ENCODE measurements around the gene SNAP47. TPM values are rescaled to one million over a fixed set of nuclear protein-coding genes. Genes with fewer than 3 reads are reported as not detected.

SNAP47 gene
- total RNA-seq, 1 experiment from 2014 or later, result 79.8 TPM

DNA sequence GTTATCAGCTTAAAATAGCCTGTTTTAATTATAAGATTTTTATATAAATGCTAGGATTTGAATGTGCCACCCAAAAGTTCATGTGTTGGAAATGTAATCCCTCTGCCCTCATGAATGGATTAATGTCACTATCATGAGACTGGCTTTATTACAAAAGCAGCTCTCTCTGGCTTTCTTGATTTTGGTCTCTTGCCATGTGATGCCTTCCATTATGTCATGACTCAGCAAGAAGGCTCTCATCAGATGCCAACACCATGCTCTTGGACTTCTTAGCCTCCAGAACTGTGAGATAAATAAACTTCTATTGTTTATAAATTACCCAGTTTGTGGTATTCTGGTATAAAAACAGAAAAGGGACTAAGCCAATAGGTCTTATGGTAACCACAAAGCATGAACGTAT, 73.3 kb downstream of the SNAP47 start:
- in situ Hi-C loops (cut with HindIII; ENCODE audit: low pct_unique_long_range_greater_than_20kb, low sequenced_read_pairs), result no loop called here
- DNase-seq (ENCODE audit: low read depth), result peak; percentile 23

- in situ Hi-C loops (cut with HindIII; ENCODE audit: low pct_unique_long_range_greater_than_20kb, low sequenced_read_pairs), result no loop called here
These were observed 73.8 kb downstream of the SNAP47 start for GRCh38 chr1:227809026-227809425.

DNA sequence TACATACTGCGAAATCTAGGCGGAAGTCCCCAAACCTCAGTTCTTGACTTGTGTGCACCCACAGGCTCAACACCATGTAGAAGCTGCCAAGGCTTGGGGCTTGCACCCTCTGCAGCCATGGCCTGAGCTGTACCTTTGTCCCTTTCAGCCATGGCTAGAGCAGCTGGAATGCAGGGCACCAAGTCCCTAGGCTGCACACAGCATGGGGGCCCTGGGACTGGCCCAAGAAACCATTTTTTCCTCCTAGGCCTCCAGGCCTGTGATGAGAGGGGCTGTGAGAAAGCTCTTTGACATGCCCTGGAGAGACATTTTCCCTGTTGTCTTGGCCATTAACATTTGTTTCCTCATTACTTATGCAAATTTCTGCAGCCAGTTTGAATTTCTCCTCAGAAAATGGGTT, 78.7 kb downstream of the SNAP47 start:
- in situ Hi-C loops (cut with HindIII; ENCODE audit: low pct_unique_long_range_greater_than_20kb, low sequenced_read_pairs), result no loop called here
- DNase-seq (ENCODE audit: low read depth), result no peak

More at GRCh38 chr1:227809026-227809425, 73.8 kb downstream of the SNAP47 start:
- DNase-seq (ENCODE audit: low read depth), result no peak

DNA sequence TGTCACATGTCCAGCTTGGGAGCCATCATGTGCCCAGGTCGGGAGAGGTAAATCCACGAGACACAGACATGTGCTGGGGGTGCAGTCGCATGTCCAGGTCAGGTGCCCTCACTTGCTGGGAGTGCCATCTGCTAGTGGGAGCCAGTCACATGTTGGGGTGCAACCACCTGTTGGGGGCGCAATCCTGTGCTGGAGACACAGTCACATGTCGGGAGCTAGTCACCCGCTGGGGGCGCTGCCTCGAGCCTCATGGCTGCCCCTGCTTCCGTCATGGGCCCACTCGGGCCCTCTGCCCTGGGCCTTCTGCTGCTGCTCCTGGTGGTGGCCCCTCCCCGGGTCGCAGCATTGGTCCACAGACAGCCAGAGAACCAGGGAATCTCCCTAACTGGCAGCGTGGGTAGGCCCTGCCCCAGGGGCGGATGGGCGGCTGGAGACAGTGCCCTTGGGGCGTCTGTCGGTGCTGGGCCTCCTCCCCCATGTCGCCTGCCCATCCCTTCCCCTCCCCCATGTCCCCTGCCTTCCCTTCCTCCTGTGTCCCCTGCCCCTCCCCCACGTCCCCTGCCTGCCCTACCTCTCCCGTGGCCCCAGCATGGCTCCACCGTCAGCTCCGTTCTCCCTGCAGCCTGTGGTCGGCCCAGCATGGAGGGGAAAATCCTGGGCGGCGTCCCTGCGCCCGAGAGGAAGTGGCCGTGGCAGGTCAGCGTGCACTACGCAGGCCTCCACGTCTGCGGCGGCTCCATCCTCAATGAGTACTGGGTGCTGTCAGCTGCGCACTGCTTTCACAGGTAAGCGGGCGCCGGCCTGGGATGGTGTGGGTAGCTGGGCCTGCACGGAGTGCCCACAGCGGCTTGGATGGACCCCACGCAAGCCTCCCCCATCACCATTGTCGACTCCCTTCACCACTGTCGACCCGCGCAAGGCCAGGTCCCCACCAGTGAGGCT, 80.5 kb downstream of the SNAP47 start, which contains the start of gene PRSS38:
Gene PRSS38, plus strand, starts transcription at position 208 of the 942 bp plus-strand sequence. Its CDS starts 42 bp downstream, at position 250.
- in situ Hi-C loops (cut with HindIII; ENCODE audit: low pct_unique_long_range_greater_than_20kb, low sequenced_read_pairs), result no loop called here
- DNase-seq (ENCODE audit: low read depth), result no peak

DNA sequence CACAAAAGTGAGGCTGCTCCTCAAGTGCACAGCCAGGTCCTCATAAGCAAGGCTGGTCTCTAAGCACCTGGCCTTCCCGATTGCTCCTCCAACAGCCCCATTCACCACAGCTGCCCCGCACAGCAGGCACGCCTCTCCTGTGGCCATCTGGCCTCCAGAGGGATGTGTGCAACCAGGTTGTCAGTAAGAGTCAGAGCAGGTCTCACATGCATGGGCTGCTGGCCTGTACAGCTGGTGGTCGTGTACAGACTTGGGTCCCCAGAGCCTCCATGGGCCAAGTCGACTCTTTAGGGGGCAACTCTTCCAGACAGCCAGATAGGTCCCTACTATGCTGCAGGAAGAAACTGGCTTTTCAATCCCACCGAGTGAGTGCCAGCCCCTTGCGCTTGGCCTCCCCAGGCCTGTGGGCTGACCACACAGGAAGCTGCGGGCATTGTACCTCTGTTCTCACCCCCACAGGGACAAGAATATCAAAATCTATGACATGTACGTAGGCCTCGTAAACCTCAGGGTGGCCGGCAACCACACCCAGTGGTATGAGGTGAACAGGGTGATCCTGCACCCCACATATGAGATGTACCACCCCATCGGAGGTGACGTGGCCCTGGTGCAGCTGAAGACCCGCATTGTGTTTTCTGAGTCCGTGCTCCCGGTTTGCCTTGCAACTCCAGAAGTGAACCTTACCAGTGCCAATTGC, 81.7 kb downstream of the SNAP47 start:
- no peak for DNase-seq (ENCODE audit: low read depth)
- in situ Hi-C loops (cut with HindIII; ENCODE audit: low pct_unique_long_range_greater_than_20kb, low sequenced_read_pairs), result no loop called here

GRCh38 chr1:227823537-227823936, 88.3 kb downstream of the SNAP47 start:
- in situ Hi-C loops (cut with HindIII; ENCODE audit: low pct_unique_long_range_greater_than_20kb, low sequenced_read_pairs), result no loop called here
- DNase-seq (ENCODE audit: low read depth), result no peak

- DNase-seq (ENCODE audit: low read depth), result no peak
- in situ Hi-C loops (cut with HindIII; ENCODE audit: low pct_unique_long_range_greater_than_20kb, low sequenced_read_pairs), result no loop called here
These were observed 89.0 kb downstream of the SNAP47 start for GRCh38 chr1:227824204-227824603.

DNA sequence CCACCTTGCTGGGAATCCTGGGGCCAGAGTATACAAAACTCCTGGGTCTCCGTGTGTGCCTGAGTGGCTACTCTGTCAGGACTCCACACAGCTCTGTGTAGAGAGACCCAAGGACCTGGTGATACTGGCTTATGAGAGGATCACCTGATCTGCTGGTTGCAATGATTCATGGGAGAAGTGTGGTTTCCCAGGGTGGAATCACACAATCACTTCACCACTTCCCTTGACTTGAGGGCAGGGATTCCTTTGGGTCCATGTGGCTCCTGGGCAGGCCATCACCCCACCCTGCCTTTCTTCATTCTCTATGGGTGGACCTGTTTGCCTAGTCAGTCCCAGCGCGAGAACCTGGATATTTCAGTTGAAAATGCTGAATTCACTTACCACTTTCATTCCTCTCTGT, 93.6 kb downstream of the SNAP47 start:
- in situ Hi-C loops (cut with HindIII; ENCODE audit: low pct_unique_long_range_greater_than_20kb, low sequenced_read_pairs), result no loop called here

More for the DNA sequence above, 93.6 kb downstream of the SNAP47 start:
- DNase-seq (ENCODE audit: low read depth), result no peak

Other genes with a start within 250 kb of the SNAP47 start
- gene ZNF678, start 171.9 kb upstream of the SNAP47 start, total RNA-seq (2014; rRNA removed; shearing (Covaris generic); ENCODE audit: low replicate concordance), result 1.4 and 1.6 TPM in 2 replicates
- gene JMJD4, start 133 bp upstream of the SNAP47 start, total RNA-seq (2014; rRNA removed; shearing (Covaris generic); ENCODE audit: low replicate concordance), result 45.4 and 70.1 TPM in 2 replicates
- gene PRSS38, start 80.2 kb downstream of the SNAP47 start, total RNA-seq (2014; rRNA removed; shearing (Covaris generic); ENCODE audit: low replicate concordance), result not detected in 2 replicates
- 1.1 and 2.7 TPM in 2 replicates for gene WNT9A, start 212.5 kb downstream of the SNAP47 start, total RNA-seq (2014; rRNA removed; shearing (Covaris generic); ENCODE audit: low replicate concordance)

Measured in Caki2 (cell line).